Measurements from ENCODE around the gene HEATR1.
"Not testable (repeated sequence)": the region's sequence is repeated elsewhere in the genome, so short reads cannot be mapped to it uniquely, and the experiment has no call there.

The HEATR1 gene

GRCh38 chr1:236509647-236510401, 94.5 kb downstream of the HEATR1 start:
- Histone ChIP-seq H3K27ac (ENCODE audit: low read depth, low read length) (no peak overlapping the region), H3K79me2 (ENCODE audit: control insufficient read depth, insufficient read depth, low read length, unreplicated experiment) (no peaks in the 10 kb centered on the region), H2AFZ (ENCODE audit: low read length, unreplicated experiment) (no peak overlapping the region), H3K4me1 (ENCODE audit: control insufficient read depth, insufficient read depth, low read length, unreplicated experiment) (peaks cover 3% of the 10 kb centered on the region), H3K36me3 (ENCODE audit: insufficient read depth, low read length) (no peaks in the 10 kb centered on the region), H3K27me3 (ENCODE audit: insufficient read depth, low read length) (no peaks in the 10 kb centered on the region), H3K4me3 (ENCODE audit: low read depth, low read length) (no peak overlapping the region)

GRCh38 chr1:236509203-236509602, 95.1 kb downstream of the HEATR1 start:
- Histone ChIP-seq H3K36me3 (ENCODE audit: insufficient read depth, low read length) (no peaks in the 10 kb centered on the region), H3K4me1 (ENCODE audit: control insufficient read depth, insufficient read depth, low read length, unreplicated experiment) (peaks cover 3% of the 10 kb centered on the region), H3K27ac (ENCODE audit: low read depth, low read length) (no peak overlapping the region), H3K4me3 (ENCODE audit: low read depth, low read length) (no peak overlapping the region), H3K27me3 (ENCODE audit: insufficient read depth, low read length) (no peaks in the 10 kb centered on the region), H3K79me2 (ENCODE audit: control insufficient read depth, insufficient read depth, low read length, unreplicated experiment) (no peaks in the 10 kb centered on the region), H2AFZ (ENCODE audit: low read length, unreplicated experiment) (no peak overlapping the region)

GRCh38 chr1:236508593-236509027, 95.7 kb downstream of the HEATR1 start:
- no peak overlapping the region for H3K4me3 ChIP-seq (ENCODE audit: low read depth, low read length)
- H3K4me1 ChIP-seq (ENCODE audit: control insufficient read depth, insufficient read depth, low read length, unreplicated experiment) = peaks cover 3% of the 10 kb centered on the region
- no peaks in the 10 kb centered on the region for H3K79me2 ChIP-seq (ENCODE audit: control insufficient read depth, insufficient read depth, low read length, unreplicated experiment)
- no peaks in the 10 kb centered on the region for H3K27me3 ChIP-seq (ENCODE audit: insufficient read depth, low read length)
- no peaks in the 10 kb centered on the region for H3K36me3 ChIP-seq (ENCODE audit: insufficient read depth, low read length)
- H2AFZ ChIP-seq (ENCODE audit: low read length, unreplicated experiment) = no peak overlapping the region
- no peak overlapping the region for H3K27ac ChIP-seq (ENCODE audit: low read depth, low read length)

- H2AFZ ChIP-seq (ENCODE audit: low read length, unreplicated experiment) = no peak overlapping the region
- peaks cover 9% of the 10 kb centered on the region for H3K4me1 ChIP-seq (ENCODE audit: control insufficient read depth, insufficient read depth, low read length, unreplicated experiment)
Measured at GRCh38 chr1:236507022-236507700, 97.2 kb downstream of the HEATR1 start.

GRCh38 chr1:236504338-236504737, 100.0 kb downstream of the HEATR1 start:
- H3K79me2 ChIP-seq (ENCODE audit: control insufficient read depth, insufficient read depth, low read length, unreplicated experiment); H3K27ac ChIP-seq (ENCODE audit: low read depth, low read length); H2AFZ ChIP-seq (ENCODE audit: low read length, unreplicated experiment); H3K4me3 ChIP-seq (ENCODE audit: low read depth, low read length); H3K36me3 ChIP-seq (ENCODE audit: insufficient read depth, low read length); H3K4me1 ChIP-seq (ENCODE audit: control insufficient read depth, insufficient read depth, low read length, unreplicated experiment); H3K27me3 ChIP-seq (ENCODE audit: insufficient read depth, low read length): not testable (repeated sequence)

More at GRCh38 chr1:236507022-236507700, 97.2 kb downstream of the HEATR1 start:
- no peaks in the 10 kb centered on the region for H3K79me2 ChIP-seq (ENCODE audit: control insufficient read depth, insufficient read depth, low read length, unreplicated experiment)
- no peak overlapping the region for H3K4me3 ChIP-seq (ENCODE audit: low read depth, low read length)
- H3K27ac ChIP-seq (ENCODE audit: low read depth, low read length) = no peak overlapping the region
- H3K27me3 ChIP-seq (ENCODE audit: insufficient read depth, low read length) = no peaks in the 10 kb centered on the region
- no peaks in the 10 kb centered on the region for H3K36me3 ChIP-seq (ENCODE audit: insufficient read depth, low read length)

DNA sequence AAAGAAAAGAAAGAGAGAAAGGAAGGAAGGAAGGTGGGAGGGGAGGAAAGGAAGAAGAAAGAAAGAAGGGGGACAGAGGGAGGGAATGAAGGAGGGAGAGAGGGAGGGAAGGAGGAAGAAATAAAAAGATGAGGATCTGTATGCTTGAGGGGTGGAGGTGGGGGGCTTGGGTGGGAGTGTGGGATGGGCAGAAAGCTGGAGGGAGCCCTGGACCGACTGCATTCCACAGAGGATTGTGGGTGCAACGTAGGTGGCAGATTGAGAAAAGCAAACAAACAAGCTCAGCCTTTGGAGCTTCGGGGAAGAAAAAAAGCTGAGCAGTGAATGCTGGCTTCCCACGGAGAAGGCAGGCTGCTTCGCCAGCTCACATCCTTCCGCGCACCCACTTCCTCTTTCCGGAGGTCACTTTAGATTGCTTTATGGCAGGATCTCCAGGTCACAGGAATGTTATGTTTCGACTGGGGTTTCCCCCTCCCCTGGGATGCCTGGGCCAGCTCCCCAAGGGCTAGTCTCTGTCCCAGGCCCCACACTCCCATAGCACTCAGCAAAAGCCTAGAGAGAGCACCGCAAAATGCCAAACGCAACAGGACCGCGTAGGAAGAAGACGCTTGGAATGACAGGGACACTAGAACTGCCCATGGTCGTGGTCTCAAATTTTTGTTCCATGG, 101.2 kb downstream of the HEATR1 start:
- Histone ChIP-seq H3K36me3 (ENCODE audit: insufficient read depth, low read length) (no peaks in the 10 kb centered on the region), H3K4me1 (ENCODE audit: control insufficient read depth, insufficient read depth, low read length, unreplicated experiment) (peaks cover 9% of the 10 kb centered on the region), H3K27me3 (ENCODE audit: insufficient read depth, low read length) (no peaks in the 10 kb centered on the region), H3K79me2 (ENCODE audit: control insufficient read depth, insufficient read depth, low read length, unreplicated experiment) (no peaks in the 10 kb centered on the region), H3K27ac (ENCODE audit: low read depth, low read length) (peak overlapping the region; percentile 52), H3K4me3 (ENCODE audit: low read depth, low read length) (peak overlapping the region; percentile 40), H2AFZ (ENCODE audit: low read length, unreplicated experiment) (peak overlapping the region; percentile 68)

- Histone ChIP-seq H3K4me1 (ENCODE audit: control insufficient read depth, insufficient read depth, low read length, unreplicated experiment) (peaks cover 9% of the 10 kb centered on the region), H3K79me2 (ENCODE audit: control insufficient read depth, insufficient read depth, low read length, unreplicated experiment) (no peaks in the 10 kb centered on the region), H3K36me3 (ENCODE audit: insufficient read depth, low read length) (no peaks in the 10 kb centered on the region), H3K27me3 (ENCODE audit: insufficient read depth, low read length) (no peaks in the 10 kb centered on the region), H2AFZ (ENCODE audit: low read length, unreplicated experiment) (peak overlapping the region; percentile 23), H3K4me3 (ENCODE audit: low read depth, low read length) (peak overlapping the region; percentile 40), H3K27ac (ENCODE audit: low read depth, low read length) (peak overlapping the region; percentile 52)
Measured at GRCh38 chr1:236502579-236502971, 101.7 kb downstream of the HEATR1 start.

- no peak overlapping the region for H3K4me3 ChIP-seq (ENCODE audit: low read depth, low read length)
- no peaks in the 10 kb centered on the region for H3K27me3 ChIP-seq (ENCODE audit: insufficient read depth, low read length)
- H2AFZ ChIP-seq (ENCODE audit: low read length, unreplicated experiment) = no peak overlapping the region
- peaks cover 6% of the 10 kb centered on the region for H3K4me1 ChIP-seq (ENCODE audit: control insufficient read depth, insufficient read depth, low read length, unreplicated experiment)
- H3K27ac ChIP-seq (ENCODE audit: low read depth, low read length) = no peak overlapping the region
- H3K36me3 ChIP-seq (ENCODE audit: insufficient read depth, low read length) = no peaks in the 10 kb centered on the region
- no peaks in the 10 kb centered on the region for H3K79me2 ChIP-seq (ENCODE audit: control insufficient read depth, insufficient read depth, low read length, unreplicated experiment)
Measured at GRCh38 chr1:236501093-236501492, 103.2 kb downstream of the HEATR1 start.
